MCF 10A (cell line): ENCODE data around the gene PLAAT4. TPM values are rescaled to one million over a fixed set of nuclear protein-coding genes. Genes with fewer than 3 reads are reported as not detected.
"Not testable (repeated sequence)": the region's sequence is repeated elsewhere in the genome, so short reads cannot be mapped to it uniquely, and the experiment has no call there.

Source experiments
- BruUV-seq: library from RNA; stranded (reverse); fragments of 400-500 nt; replicated peaks from 2 replicates; lab custom pipeline; 2021; lab: Mats Ljungman, UMichigan
- CTCF ChIA-PET: fragments of 300-600 bp; sonication (Branson Sonifier 250); formaldehyde crosslinking; extraction: SDS; loops from one replicate; lab custom pipeline; 2021; ENCODE audit warnings: antibody characterized with exemption, inconsistent platforms; lab: Yijun Ruan, JAX
- POLR2A ChIA-PET: fragments of 300-600, 350-650 bp; sonication (Branson Sonifier 250); formaldehyde crosslinking; extraction: SDS; loops from one replicate; lab custom pipeline; 2020; ENCODE audit warnings: antibody characterized with exemption, inconsistent platforms; lab: Yijun Ruan, JAX
- DNase-seq: peaks from one replicate; pipeline ENCODE4 v3.0.0-alpha.2; 2018; ENCODE audit not compliant: unreplicated experiment
- H3K27ac Mint-ChIP-seq: one replicate; pipeline ENCODE4 v1.8.0; 2022; ENCODE audit warnings: mild to moderate bottlenecking, low read depth, mixed read lengths; ENCODE audit not compliant: unreplicated experiment
- H3K27me3 Mint-ChIP-seq: one replicate; pipeline ENCODE4 v1.8.0; 2022; ENCODE audit warnings: mixed read lengths; ENCODE audit not compliant: insufficient read depth, unreplicated experiment
- H3K36me3 Mint-ChIP-seq: one replicate; pipeline ENCODE4 v1.8.0; 2022; ENCODE audit warnings: mild to moderate bottlenecking, moderate library complexity, mixed read lengths; ENCODE audit not compliant: insufficient read depth, unreplicated experiment
- H3K4me1 Mint-ChIP-seq: one replicate; pipeline ENCODE4 v1.8.0; 2022; ENCODE audit warnings: mixed read lengths; ENCODE audit not compliant: insufficient read depth, unreplicated experiment
- H3K4me3 Mint-ChIP-seq: one replicate; pipeline ENCODE4 v1.8.0; 2022; ENCODE audit warnings: mild to moderate bottlenecking, moderate library complexity, mixed read lengths; ENCODE audit not compliant: unreplicated experiment
- H3K9me3 Mint-ChIP-seq: one replicate; pipeline ENCODE4 v1.8.0; 2022; ENCODE audit warnings: mixed read lengths; ENCODE audit not compliant: unreplicated experiment
- intact Hi-C: fragments of 100-400 bp; cut with micrococcal nuclease; formaldehyde crosslinking; loops from 2 replicates; pipeline ENCODE4 v1.14.1; 2022
- total RNA-seq: library from RNA; stranded (reverse); gene quantifications from 2 replicates; pipeline ENCODE4 v1.2.3, GENCODE V29; 2022
- TF ChIP-seq, protein P1 (sequence below): fragments of 200-600 bp; IDR thresholded peaks from one replicate; pipeline ENCODE4 v1.8.0; 2022; ENCODE audit warnings: antibody characterized with exemption, mild to moderate bottlenecking; ENCODE audit not compliant: unreplicated experiment

The PLAAT4 gene
- total RNA-seq, 1 experiment from 2014 or later, result 0.96 TPM

DNA sequence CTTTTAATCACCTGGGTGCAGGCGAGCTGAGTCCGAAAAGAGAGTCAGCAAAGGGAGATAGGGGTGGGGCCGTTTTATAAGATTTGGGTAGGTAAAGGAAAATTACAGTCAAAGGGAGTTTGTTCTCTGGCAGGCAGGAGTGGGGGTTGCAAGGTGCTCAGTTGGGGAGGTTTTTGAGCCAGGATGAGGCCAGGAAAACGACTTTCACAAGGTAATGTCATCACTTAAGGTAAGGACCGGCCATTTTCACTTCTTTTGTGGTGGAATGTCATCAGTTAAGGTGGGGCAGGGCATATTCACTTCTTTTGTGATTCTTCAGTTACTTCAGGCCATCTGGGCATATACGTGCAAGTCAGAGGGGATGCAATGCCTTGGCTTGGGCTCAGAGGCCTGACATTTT lies 7.2 kb upstream of the PLAAT4 start:
- peaks cover 14% of the 10 kb centered on the region for H3K4me1 Mint-ChIP-seq
- BruUV-seq, DNase-seq, H3K9me3 Mint-ChIP-seq, H3K27ac Mint-ChIP-seq, H3K27me3 Mint-ChIP-seq, intact Hi-C loops, H3K36me3 Mint-ChIP-seq, POLR2A ChIA-PET, H3K4me3 Mint-ChIP-seq: not testable (repeated sequence)
- CTCF ChIA-PET, result interaction anchor here (0.6 to 0.8 kb wide), 2 partner anchors 61 to 107 kb away, joined by 3 read pairs; no protein-coding TSS in a partner anchor

DNA sequence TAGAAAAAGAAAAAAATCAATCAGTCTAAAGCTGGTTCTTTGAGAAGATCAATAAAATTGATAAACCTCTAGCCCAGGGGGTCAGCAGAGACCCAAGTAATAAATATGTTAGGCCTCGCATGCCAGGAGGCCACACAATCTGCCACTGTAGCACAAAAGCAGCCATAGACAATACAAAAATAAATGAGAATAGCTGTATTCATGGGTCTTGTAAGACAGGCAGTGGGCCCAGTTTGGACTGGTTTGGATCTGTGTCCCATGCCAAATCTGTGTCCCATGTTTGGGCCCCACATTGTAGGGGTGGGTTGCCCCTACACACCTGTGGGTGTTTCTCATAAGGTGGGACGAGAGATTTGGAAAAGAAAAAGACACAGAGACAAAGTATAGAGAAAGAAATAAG lies 6.6 kb upstream of the PLAAT4 start:
- H3K4me3 Mint-ChIP-seq, result no peak overlapping the region

DNA sequence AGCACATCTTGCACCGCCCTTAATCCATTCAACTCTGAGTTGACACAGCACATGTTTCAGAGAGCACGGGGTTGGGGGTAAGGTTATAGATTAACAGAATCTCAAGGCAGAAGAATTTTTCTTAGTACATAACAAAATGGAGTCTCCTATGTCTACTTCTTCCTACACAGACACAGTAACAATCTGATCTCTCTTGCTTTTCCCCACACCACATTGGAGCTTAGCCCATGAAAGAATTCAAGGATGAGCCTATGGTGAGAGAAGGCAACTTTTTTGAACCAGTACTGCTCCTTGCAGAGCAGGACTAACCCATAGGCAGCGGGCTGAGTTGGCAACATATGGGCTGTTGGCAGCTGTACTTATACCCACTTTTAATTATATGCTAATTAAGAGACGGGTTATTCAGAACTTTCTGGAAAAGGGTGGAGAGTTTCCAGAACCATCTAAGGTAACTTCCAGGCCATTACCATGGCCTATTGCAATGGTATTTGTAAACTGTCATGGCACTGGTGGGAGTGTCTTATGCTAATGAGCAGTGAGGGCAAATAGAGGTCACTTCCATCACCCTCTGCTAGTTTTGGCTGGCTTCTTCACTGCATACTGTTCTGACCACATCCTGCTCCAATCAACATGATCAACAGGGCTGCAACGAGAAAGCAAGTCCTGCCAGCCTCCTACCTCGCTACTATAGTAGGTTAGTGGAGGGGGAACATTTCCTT lies 5.4 kb upstream of the PLAAT4 start:
- H3K27me3 Mint-ChIP-seq, BruUV-seq, H3K36me3 Mint-ChIP-seq, H3K4me3 Mint-ChIP-seq, POLR2A ChIA-PET, CTCF ChIA-PET, intact Hi-C loops, H3K9me3 Mint-ChIP-seq, H3K27ac Mint-ChIP-seq: not testable (repeated sequence)
- peaks cover 14% of the 10 kb centered on the region for H3K4me1 Mint-ChIP-seq
- peak; percentile 70 for DNase-seq

More for the DNA sequence above, 6.6 kb upstream of the PLAAT4 start:
- intact Hi-C loops, result no loop called here
- no peak overlapping the region for H3K27ac Mint-ChIP-seq
- no TSS peak for BruUV-seq
- DNase-seq, result no peak
- H3K4me1 Mint-ChIP-seq, result peaks cover 14% of the 10 kb centered on the region
- H3K36me3 Mint-ChIP-seq, result no peaks in the 10 kb centered on the region
- ChIA-PET CTCF (interaction anchor here (0.6 to 0.8 kb wide), 2 partner anchors 61 to 106 kb away, joined by 3 read pairs; no protein-coding TSS in a partner anchor), POLR2A (no interaction called here)
- no peaks in the 10 kb centered on the region for H3K27me3 Mint-ChIP-seq
- TF ChIP-seq, protein P1, sequence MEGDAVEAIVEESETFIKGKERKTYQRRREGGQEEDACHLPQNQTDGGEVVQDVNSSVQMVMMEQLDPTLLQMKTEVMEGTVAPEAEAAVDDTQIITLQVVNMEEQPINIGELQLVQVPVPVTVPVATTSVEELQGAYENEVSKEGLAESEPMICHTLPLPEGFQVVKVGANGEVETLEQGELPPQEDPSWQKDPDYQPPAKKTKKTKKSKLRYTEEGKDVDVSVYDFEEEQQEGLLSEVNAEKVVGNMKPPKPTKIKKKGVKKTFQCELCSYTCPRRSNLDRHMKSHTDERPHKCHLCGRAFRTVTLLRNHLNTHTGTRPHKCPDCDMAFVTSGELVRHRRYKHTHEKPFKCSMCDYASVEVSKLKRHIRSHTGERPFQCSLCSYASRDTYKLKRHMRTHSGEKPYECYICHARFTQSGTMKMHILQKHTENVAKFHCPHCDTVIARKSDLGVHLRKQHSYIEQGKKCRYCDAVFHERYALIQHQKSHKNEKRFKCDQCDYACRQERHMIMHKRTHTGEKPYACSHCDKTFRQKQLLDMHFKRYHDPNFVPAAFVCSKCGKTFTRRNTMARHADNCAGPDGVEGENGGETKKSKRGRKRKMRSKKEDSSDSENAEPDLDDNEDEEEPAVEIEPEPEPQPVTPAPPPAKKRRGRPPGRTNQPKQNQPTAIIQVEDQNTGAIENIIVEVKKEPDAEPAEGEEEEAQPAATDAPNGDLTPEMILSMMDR, result no peak
- no peaks in the 10 kb centered on the region for H3K9me3 Mint-ChIP-seq

DNA sequence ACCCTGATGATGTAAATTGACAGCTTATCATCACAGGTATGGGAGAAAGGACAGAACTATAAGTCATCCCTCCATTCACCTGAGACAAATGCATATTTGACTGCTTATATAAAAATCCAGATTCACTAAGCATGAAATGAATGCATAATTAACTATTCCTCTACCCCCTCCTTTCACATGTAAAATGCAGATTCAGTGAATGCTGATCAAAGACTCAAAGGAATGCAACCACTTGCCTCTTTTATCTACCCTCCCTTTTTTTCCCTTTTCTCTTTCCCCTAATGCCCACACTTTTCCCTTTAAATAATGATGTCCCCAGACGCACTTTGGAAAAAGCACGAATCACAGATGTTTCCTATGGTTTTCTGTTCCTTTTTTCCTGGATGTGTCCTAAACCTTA lies 4.5 kb upstream of the PLAAT4 start:
- no TSS peak for BruUV-seq
- TF ChIP-seq, protein P1, result no peak
- H3K9me3 Mint-ChIP-seq, result no peaks in the 10 kb centered on the region
- H3K4me1 Mint-ChIP-seq, result peaks cover 14% of the 10 kb centered on the region
- no peaks in the 10 kb centered on the region for H3K27me3 Mint-ChIP-seq
- H3K36me3 Mint-ChIP-seq, result no peaks in the 10 kb centered on the region
- H3K27ac Mint-ChIP-seq, result no peak overlapping the region
- H3K4me3 Mint-ChIP-seq, result no peak overlapping the region
- ChIA-PET CTCF (no interaction called here), POLR2A (interaction anchor here (0.7 kb wide), 2 partner anchors 272 to 554 kb away, joined by 4 to 5 read pairs; no protein-coding TSS in a partner anchor)
- DNase-seq, result no peak
- intact Hi-C loops, result no loop called here

DNA sequence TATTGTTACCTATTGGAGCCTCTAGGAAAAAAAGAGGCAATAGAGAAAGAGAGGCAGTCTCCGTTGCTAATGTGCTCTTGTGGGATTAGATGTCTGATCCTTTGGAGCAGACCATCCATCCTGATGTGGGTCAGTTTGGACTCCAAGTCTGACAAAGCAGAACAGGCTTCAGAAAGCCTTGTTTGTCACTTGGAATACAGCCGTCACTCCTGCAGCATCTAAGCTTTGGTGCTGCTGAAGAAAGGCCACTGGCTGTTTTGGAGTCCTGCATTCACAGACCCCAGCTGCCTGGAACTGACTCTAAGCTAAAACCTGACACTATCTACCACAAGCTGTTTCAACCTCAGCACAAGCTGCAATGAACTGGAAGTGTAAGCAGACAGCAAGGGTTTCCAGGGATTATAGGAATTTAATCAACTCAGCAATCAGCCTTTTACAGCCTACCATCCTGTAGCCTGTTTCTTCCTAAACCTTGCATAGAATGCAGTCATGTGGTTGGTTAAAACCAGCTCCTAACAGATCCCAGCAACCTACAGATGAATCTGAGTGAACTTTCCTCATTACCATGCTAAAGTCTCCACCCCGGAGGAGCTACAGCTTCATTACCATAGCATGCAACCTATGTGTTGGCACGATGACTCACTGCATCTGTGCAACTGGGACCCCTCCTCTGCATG lies 3.7 kb upstream of the PLAAT4 start:
- TF ChIP-seq, protein P1, result no peak
- intact Hi-C loops, result no loop called here
- ChIA-PET CTCF (interaction anchor here (0.5 to 0.7 kb wide), 3 partner anchors 43 to 979 kb away, joined by 3 to 4 read pairs (median 3); no protein-coding TSS in a partner anchor), POLR2A (interaction anchor here (0.7 kb wide), 2 partner anchors 271 to 553 kb away, joined by 4 to 5 read pairs; no protein-coding TSS in a partner anchor)
- Mint-ChIP-seq H3K4me3 (no peak overlapping the region), H3K9me3 (no peaks in the 10 kb centered on the region), H3K27ac (no peak overlapping the region), H3K27me3 (no peaks in the 10 kb centered on the region), H3K4me1 (peaks cover 14% of the 10 kb centered on the region), H3K36me3 (no peaks in the 10 kb centered on the region)
- BruUV-seq, result no TSS peak
- DNase-seq, result no peak
